Femur (tissue), 1 donor: Measurements from ENCODE around the gene TBL1XR1.

Experiments
- DNase-seq: peaks from one replicate; pipeline ENCODE4 v3.0.0-alpha.2; 2017

TBL1XR1 gene

GRCh38 chr3:177197041-177197726 lies at the start of gene TBL1XR1:
TBL1XR1 (minus strand) TSS chr3:177197482; CDS start chr3:177064977, 132,505 bp downstream.
- peak; percentile 96 for DNase-seq

- DNase-seq: no peak
These were observed 48.0 kb upstream of the TBL1XR1 start for GRCh38 chr3:177245250-177245649.

GRCh38 chr3:177244606-177245005 lies 47.3 kb upstream of the TBL1XR1 start:
- no peak for DNase-seq

GRCh38 chr3:177238686-177239216 lies 41.5 kb upstream of the TBL1XR1 start:
- DNase-seq: no peak

- no peak for DNase-seq
These were observed 39.9 kb upstream of the TBL1XR1 start for GRCh38 chr3:177237206-177237605.

- DNase-seq: no peak
These were observed 39.4 kb upstream of the TBL1XR1 start for GRCh38 chr3:177236704-177237103.

- DNase-seq: no peak
These were observed 36.8 kb upstream of the TBL1XR1 start for GRCh38 chr3:177234121-177234520.

GRCh38 chr3:177231242-177231641 lies 34.0 kb upstream of the TBL1XR1 start:
- no peak for DNase-seq

GRCh38 chr3:177230641-177231040 lies 33.4 kb upstream of the TBL1XR1 start:
- no peak for DNase-seq

- DNase-seq: no peak
These were observed 32.5 kb upstream of the TBL1XR1 start for GRCh38 chr3:177229791-177230190.

GRCh38 chr3:177228601-177229190 lies 31.4 kb upstream of the TBL1XR1 start:
- no peak for DNase-seq

- DNase-seq: no peak
These were observed 27.1 kb upstream of the TBL1XR1 start for GRCh38 chr3:177224414-177224813.

- no peak for DNase-seq
These were observed 24.5 kb upstream of the TBL1XR1 start for GRCh38 chr3:177221744-177222143.

- DNase-seq: no peak
These were observed 23.1 kb upstream of the TBL1XR1 start for GRCh38 chr3:177220136-177220974.

- no peak for DNase-seq
These were observed 16.7 kb upstream of the TBL1XR1 start for GRCh38 chr3:177213801-177214535.

- no peak for DNase-seq
These were observed 15.5 kb upstream of the TBL1XR1 start for GRCh38 chr3:177212756-177213155.

- no peak for DNase-seq
These were observed 15.0 kb upstream of the TBL1XR1 start for GRCh38 chr3:177212278-177212610.

- no peak for DNase-seq
These were observed 14.4 kb upstream of the TBL1XR1 start for GRCh38 chr3:177211503-177212277.

GRCh38 chr3:177210744-177211502 lies 13.6 kb upstream of the TBL1XR1 start:
- DNase-seq: no peak

GRCh38 chr3:177209509-177209908 lies 12.2 kb upstream of the TBL1XR1 start:
- no peak for DNase-seq

- DNase-seq: no peak
These were observed 11.5 kb upstream of the TBL1XR1 start for GRCh38 chr3:177208781-177209180.
